ENCODE data around the gene MEOX1.

MEOX1 gene

GRCh38 chr17:43652124-43652480, 9.6 kb downstream of the MEOX1 start:
- DNase-seq: no peak

- no peak for DNase-seq
Observed at GRCh38 chr17:43650471-43650870, 11.3 kb downstream of the MEOX1 start.

- no peak for DNase-seq
Observed at GRCh38 chr17:43648916-43649315, 12.8 kb downstream of the MEOX1 start.

- peak in 1 of 2 donors; percentile 6 for DNase-seq
Observed at GRCh38 chr17:43645765-43646481, 15.8 kb downstream of the MEOX1 start.

GRCh38 chr17:43645450-43645764, 16.3 kb downstream of the MEOX1 start:
- DNase-seq: no peak

GRCh38 chr17:43644081-43644480, 17.6 kb downstream of the MEOX1 start:
- no peak for DNase-seq

GRCh38 chr17:43641416-43641815, 20.3 kb downstream of the MEOX1 start:
- no peak for DNase-seq

- DNase-seq: no peak
Observed at GRCh38 chr17:43640491-43641252, 21.1 kb downstream of the MEOX1 start.

GRCh38 chr17:43637563-43638323, 24.0 kb downstream of the MEOX1 start:
- no peak for DNase-seq

- DNase-seq: no peak
Observed at GRCh38 chr17:43636426-43636825, 25.3 kb downstream of the MEOX1 start.

- no peak for DNase-seq
Observed at GRCh38 chr17:43634591-43635125, 27.1 kb downstream of the MEOX1 start.

- no peak for DNase-seq
Observed at GRCh38 chr17:43632221-43632620, 29.5 kb downstream of the MEOX1 start.

GRCh38 chr17:43631429-43631828, 30.3 kb downstream of the MEOX1 start:
- DNase-seq: no peak

GRCh38 chr17:43628089-43628650, 33.6 kb downstream of the MEOX1 start:
- no peak for DNase-seq

- no peak for DNase-seq
Observed at GRCh38 chr17:43627653-43628052, 34.1 kb downstream of the MEOX1 start.

- DNase-seq: no peak
Observed at GRCh38 chr17:43626023-43626422, 35.7 kb downstream of the MEOX1 start.

- no peak for DNase-seq
Observed at GRCh38 chr17:43625606-43626005, 36.1 kb downstream of the MEOX1 start.

- no peak for DNase-seq
Observed at GRCh38 chr17:43620581-43620980, 41.1 kb downstream of the MEOX1 start.

GRCh38 chr17:43620147-43620546, 41.6 kb downstream of the MEOX1 start:
- no peak for DNase-seq

- DNase-seq: no peak
Observed at GRCh38 chr17:43619705-43620104, 42.0 kb downstream of the MEOX1 start.

- no peak for DNase-seq
Observed at GRCh38 chr17:43618276-43618675, 43.4 kb downstream of the MEOX1 start.

- DNase-seq: no peak
Observed at GRCh38 chr17:43616852-43617251, 44.9 kb downstream of the MEOX1 start.

- DNase-seq: no peak
Observed at GRCh38 chr17:43616421-43616820, 45.3 kb downstream of the MEOX1 start.

GRCh38 chr17:43616029-43616351, 45.7 kb downstream of the MEOX1 start:
- DNase-seq: no peak
